GM23248 (cell line): ENCODE data around the gene TWNK. TPM values are rescaled to one million over a fixed set of nuclear protein-coding genes. Genes with fewer than 3 reads are reported as not detected.
A peak's percentile ranks its signal among the peaks of the same experiment; 100 is the strongest.

Experiments
- DNase-seq: peaks from one replicate; pipeline ENCODE4 v3.0.0-alpha.2; 2015
- H2AFZ ChIP-seq: fragments of 200-600 bp; sonication (generic); 2 replicates; pipeline ENCODE4 v1.6.1; 2016; ENCODE audit warnings: antibody characterized with exemption
- H3F3A ChIP-seq: fragments of 200-600 bp; sonication (generic); 2 replicates; pipeline ENCODE4 v1.6.1; 2016; ENCODE audit warnings: mild to moderate bottlenecking, antibody characterized with exemption, mixed run types; ENCODE audit not compliant: insufficient read depth
- H3K27ac ChIP-seq: fragments of 200-600 bp; sonication (generic); 2 replicates; pipeline ENCODE4 v1.5.1; 2016; ENCODE audit warnings: mild to moderate bottlenecking
- H3K27me3 ChIP-seq: fragments of 200-600 bp; sonication (generic); replicated peaks from 2 replicates; pipeline ENCODE4 v1.6.1; 2016; ENCODE audit warnings: mild to moderate bottlenecking; ENCODE audit not compliant: insufficient read depth
- H3K36me3 ChIP-seq: fragments of 200-600 bp; sonication (generic); 2 replicates; pipeline ENCODE4 v1.6.1; 2016; ENCODE audit warnings: low read depth, mild to moderate bottlenecking
- H3K4me1 ChIP-seq: fragments of 200-600 bp; sonication (generic); 2 replicates; pipeline ENCODE4 v1.6.1; 2016; ENCODE audit warnings: mild to moderate bottlenecking; ENCODE audit not compliant: insufficient read depth
- H3K4me2 ChIP-seq: fragments of 200-600 bp; sonication (generic); one replicate; pipeline ENCODE4 v1.6.1; 2016; ENCODE audit warnings: mild to moderate bottlenecking; ENCODE audit not compliant: unreplicated experiment
- H3K4me3 ChIP-seq: fragments of 200-600 bp; sonication (generic); 2 replicates; pipeline ENCODE4 v1.5.1; 2016; ENCODE audit warnings: mild to moderate bottlenecking
- H3K79me2 ChIP-seq: fragments of 200-600 bp; sonication (generic); 2 replicates; pipeline ENCODE4 v1.6.1; 2016; ENCODE audit warnings: mild to moderate bottlenecking; ENCODE audit not compliant: insufficient read depth
- H3K9ac ChIP-seq: fragments of 200-600 bp; sonication (generic); 2 replicates; pipeline ENCODE4 v1.6.1; 2016; ENCODE audit warnings: mild to moderate bottlenecking
- H3K9me2 ChIP-seq: fragments of 200-600 bp; sonication (generic); 2 replicates; pipeline ENCODE4 v1.6.1; 2016; ENCODE audit warnings: mixed run types, mild to moderate bottlenecking, moderate library complexity; ENCODE audit not compliant: insufficient read depth
- H3K9me3 ChIP-seq: fragments of 200-600 bp; sonication (generic); one replicate; pipeline ENCODE4 v1.6.1; 2017; ENCODE audit warnings: low read depth
- H4K20me1 ChIP-seq: fragments of 200-600 bp; sonication (generic); 2 replicates; pipeline ENCODE4 v1.6.0; 2016; ENCODE audit not compliant: insufficient read depth
- EZH2 ChIP-seq: fragments of 200-600 bp; sonication (generic); IDR thresholded peaks from 2 replicates; pipeline ENCODE4 v1.6.1; 2018; ENCODE audit warnings: antibody characterized with exemption, mild to moderate bottlenecking; ENCODE audit not compliant: insufficient read depth, poor library complexity, severe bottlenecking
- EZH2phosphoT487 ChIP-seq: fragments of 200-600 bp; sonication (generic); IDR thresholded peaks from 2 replicates; pipeline ENCODE4 v1.6.1; 2018; ENCODE audit warnings: antibody characterized with exemption, moderate library complexity, mild to moderate bottlenecking, low read depth; ENCODE audit not compliant: insufficient read depth
- WGBS, 2 experiments: methylation state at CpG; one replicate each; pipeline ENCODE4 v1.1.6; 2015 to 2017; ENCODE audit warnings: low lambda C conversion rate in 2 of 2, low coverage in 1 of 2; ENCODE audit errors: missing lambda C conversion rate in 2 of 2; 5-methylcytosine and 5-hydroxymethylcytosine counted together
- in situ Hi-C: fragments of 300-500 bp; cut with MboI; formaldehyde crosslinking; loops from 2 replicates; pipeline ENCODE4 v1.15.0; 2020
- polyA plus RNA-seq: library from polyadenylated mRNA; unstranded; fragments of >200 nt; fragmentation: Nextera tagmentation; extraction: Ambion mirVana; gene quantifications from 2 replicates; pipeline ENCODE4 v1.2.1, GENCODE V29; 2016
- total RNA-seq: library from RNA; depleted of rRNA; stranded (reverse); fragments of >200 nt; shearing (Covaris generic); gene quantifications from 2 replicates; pipeline ENCODE4 v1.2.3, GENCODE V29; 2014

Gene TWNK
- total and polyA plus RNA-seq, 2 experiments from 2014 or later, result 4.4 TPM

GRCh38 chr10:101014966-101015581 lies 27.7 kb downstream of the TWNK start:
- no peaks in the 10 kb centered on the region for H3K27me3 ChIP-seq
- no peaks in the 10 kb centered on the region for H4K20me1 ChIP-seq
- H3K4me2 ChIP-seq, result no peak overlapping the region
- in situ Hi-C loops, result no loop called here
- no peak overlapping the region for H3K4me3 ChIP-seq
- H3K9me2 ChIP-seq, result no peaks in the 10 kb centered on the region
- H3K4me1 ChIP-seq, result peaks cover 20% of the 10 kb centered on the region
- DNase-seq, result peak; percentile 95
- H3K36me3 ChIP-seq, result no peaks in the 10 kb centered on the region
- no peaks in the 10 kb centered on the region for H3K79me2 ChIP-seq
- no peak overlapping the region for H2AFZ ChIP-seq
- 22% methylated on average over 6 to 7 of the region's 7 CpGs for WGBS, 2 experiments
- H3K9me3 ChIP-seq, result no peaks in the 10 kb centered on the region
- no peak overlapping the region for H3K27ac ChIP-seq
- TF ChIP-seq EZH2 (no peak), EZH2phosphoT487 (no peak)
- peaks cover 20% of the 10 kb centered on the region; the same call in 1 of the 2 replicates for H3F3A ChIP-seq
- H3K9ac ChIP-seq, result no peak overlapping the region

- H3F3A ChIP-seq, result peaks cover 20% of the 10 kb centered on the region; the same call in 1 of the 2 replicates
- H4K20me1 ChIP-seq, result no peaks in the 10 kb centered on the region
- H3K4me2 ChIP-seq, result no peak overlapping the region
- 65 to 71% methylated on average over 7 to 8 of the region's 8 CpGs for WGBS, 2 experiments
- H3K9ac ChIP-seq, result no peak overlapping the region
- peaks cover 20% of the 10 kb centered on the region for H3K4me1 ChIP-seq
- no peaks in the 10 kb centered on the region for H3K27me3 ChIP-seq
- no peaks in the 10 kb centered on the region for H3K9me3 ChIP-seq
- no peaks in the 10 kb centered on the region for H3K79me2 ChIP-seq
- no peak for DNase-seq
- no peaks in the 10 kb centered on the region for H3K36me3 ChIP-seq
- no peak for TF ChIP-seq EZH2
- TF ChIP-seq EZH2phosphoT487, result no peak
- no peak overlapping the region for H3K27ac ChIP-seq
- no peak overlapping the region for H2AFZ ChIP-seq
- in situ Hi-C loops, result no loop called here
- H3K4me3 ChIP-seq, result no peak overlapping the region
- no peaks in the 10 kb centered on the region for H3K9me2 ChIP-seq
Observed at GRCh38 chr10:101015582-101015973, 28.2 kb downstream of the TWNK start.

- no peaks in the 10 kb centered on the region for H3K27me3 ChIP-seq
- H3K27ac ChIP-seq, result no peak overlapping the region
- in situ Hi-C loops, result no loop called here
- peaks cover 20% of the 10 kb centered on the region for H3K4me1 ChIP-seq
- 56 to 73% methylated on average over 5 of the region's 5 CpGs for WGBS, 2 experiments
- H3K4me2 ChIP-seq, result no peak overlapping the region
- H3K9me3 ChIP-seq, result no peaks in the 10 kb centered on the region
- H3F3A ChIP-seq, result peaks cover 20% of the 10 kb centered on the region; the same call in 1 of the 2 replicates
- H3K36me3 ChIP-seq, result no peaks in the 10 kb centered on the region
- DNase-seq, result no peak
- no peak overlapping the region for H3K9ac ChIP-seq
- H3K9me2 ChIP-seq, result no peaks in the 10 kb centered on the region
- TF ChIP-seq EZH2phosphoT487 (no peak), EZH2 (no peak)
- H3K79me2 ChIP-seq, result no peaks in the 10 kb centered on the region
- H2AFZ ChIP-seq, result no peak overlapping the region
- H3K4me3 ChIP-seq, result no peak overlapping the region
- H4K20me1 ChIP-seq, result no peaks in the 10 kb centered on the region
Observed at GRCh38 chr10:101016814-101017213, 29.5 kb downstream of the TWNK start.

GRCh38 chr10:101018118-101018599 lies 30.8 kb downstream of the TWNK start:
- in situ Hi-C loops, result no loop called here
- Histone ChIP-seq H3K4me1 (peaks cover 10% of the 10 kb centered on the region), H2AFZ (no peak overlapping the region), H3K4me3 (no peak overlapping the region), H3K27ac (no peak overlapping the region), H4K20me1 (no peaks in the 10 kb centered on the region), H3K9me2 (no peaks in the 10 kb centered on the region), H3K4me2 (no peak overlapping the region), H3K27me3 (no peaks in the 10 kb centered on the region), H3K9me3 (no peaks in the 10 kb centered on the region), H3K36me3 (no peaks in the 10 kb centered on the region), H3K79me2 (no peaks in the 10 kb centered on the region), H3F3A (0 out of 2 replicates have a peak, but pooled peaks cover 12% of the 10 kb centered on the region), H3K9ac (no peak overlapping the region)
- TF ChIP-seq EZH2, result no peak
- no peak for TF ChIP-seq EZH2phosphoT487
- WGBS, 2 experiments, result 82 to 87% methylated on average over 12 to 20 of the region's 20 CpGs
- no peak for DNase-seq
